COLO668 (cell line): ENCODE data around the gene LGI2.
"Not testable (repeated sequence)": the region's sequence is repeated elsewhere in the genome, so short reads cannot be mapped to it uniquely, and the experiment has no call there.

Experiments used
- DNase-seq: peaks from one replicate; lab custom pipeline; 2025; ENCODE audit not compliant: unreplicated experiment; lab: John Stamatoyannopoulos, UW

LGI2 gene

DNA sequence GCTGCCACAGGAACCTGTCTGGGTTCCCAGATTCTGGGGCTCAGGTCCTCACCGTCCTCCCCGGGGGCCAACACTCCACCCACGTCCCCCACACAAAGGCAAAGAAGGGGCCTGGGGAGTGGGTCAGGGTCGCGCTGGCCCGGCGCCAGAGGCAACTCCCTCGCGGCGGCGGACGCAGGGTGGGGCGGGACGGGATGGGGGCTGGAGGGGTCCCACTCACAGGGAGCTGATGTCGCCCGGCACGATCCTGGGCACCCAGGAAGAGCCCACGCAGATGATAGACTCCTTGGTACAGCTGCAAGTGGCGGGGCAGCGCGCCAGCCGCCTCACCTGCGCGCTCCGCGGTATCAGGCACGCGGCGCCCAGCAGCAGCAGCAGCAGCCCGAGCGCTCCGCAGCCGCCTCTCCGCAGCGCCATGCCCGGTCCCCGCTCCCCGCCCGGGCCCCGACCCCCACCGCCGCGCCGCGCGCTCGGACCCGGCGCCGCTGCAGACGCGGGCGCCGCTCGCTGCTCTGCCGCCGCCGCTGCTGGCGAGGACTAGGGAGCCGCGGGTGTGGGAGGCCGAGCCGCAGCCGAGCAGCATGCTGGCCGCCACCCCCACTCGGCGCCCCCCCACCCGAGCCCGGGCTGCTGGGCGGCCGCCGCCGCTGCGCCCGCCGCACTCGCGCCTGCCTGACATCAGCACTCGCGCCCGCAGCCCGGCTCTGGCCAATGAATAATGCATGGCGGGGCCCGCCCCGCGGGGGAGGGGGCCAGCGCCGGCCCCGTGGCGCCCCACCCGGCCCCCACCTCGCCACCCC lies at the start of gene LGI2:
Gene LGI2 (minus strand): TSS at position 670 of the 800 bp plus-strand sequence. CDS start 253 bp downstream, at position 417.
- peak; percentile 77 for DNase-seq

GRCh38 chr4:25078523-25078922 lies 47.8 kb upstream of the LGI2 start:
- DNase-seq = no peak

GRCh38 chr4:25076625-25077398 lies 46.1 kb upstream of the LGI2 start:
- no peak for DNase-seq

DNA sequence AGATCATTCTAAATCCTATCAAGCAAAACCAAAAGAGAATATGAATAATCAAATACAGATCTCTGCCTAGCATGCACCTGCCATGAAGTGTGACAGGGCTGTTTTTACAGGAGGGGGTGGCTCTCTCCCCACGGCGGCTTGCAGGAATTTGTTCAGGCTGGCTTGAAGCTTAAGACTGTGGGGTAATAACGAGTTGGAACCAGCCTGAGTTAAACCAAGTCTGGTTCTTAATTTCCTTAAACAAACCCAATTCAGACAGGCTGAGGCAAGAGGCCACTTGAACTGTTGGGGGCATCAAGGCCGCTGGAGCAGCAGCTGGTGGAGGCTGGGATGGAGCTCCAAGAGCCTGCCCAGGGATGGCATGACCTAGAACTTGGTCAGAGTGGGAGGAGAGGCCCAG lies 45.1 kb upstream of the LGI2 start:
- no peak for DNase-seq

DNA sequence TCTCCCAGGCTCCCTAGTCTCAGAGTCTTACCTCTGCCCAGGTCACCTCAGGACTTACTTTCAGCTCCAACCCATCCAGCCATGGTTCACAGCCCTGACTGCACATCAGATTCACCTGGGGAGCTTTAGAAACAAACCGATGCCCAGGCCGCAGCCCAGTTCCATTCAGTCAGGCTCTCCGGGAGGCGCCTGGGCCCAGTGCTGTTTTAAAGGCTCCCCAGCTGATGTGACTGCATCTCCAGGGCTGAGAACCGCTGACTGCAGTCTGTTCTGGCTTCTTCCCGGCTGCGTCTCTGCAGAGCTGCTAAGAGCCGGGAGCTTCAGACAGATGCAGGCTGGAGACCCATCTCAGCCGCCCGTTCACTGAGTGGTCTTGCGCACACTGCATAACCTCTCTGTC lies 44.4 kb upstream of the LGI2 start:
- no peak for DNase-seq

GRCh38 chr4:25070545-25070944 lies 39.8 kb upstream of the LGI2 start:
- no peak for DNase-seq

DNA sequence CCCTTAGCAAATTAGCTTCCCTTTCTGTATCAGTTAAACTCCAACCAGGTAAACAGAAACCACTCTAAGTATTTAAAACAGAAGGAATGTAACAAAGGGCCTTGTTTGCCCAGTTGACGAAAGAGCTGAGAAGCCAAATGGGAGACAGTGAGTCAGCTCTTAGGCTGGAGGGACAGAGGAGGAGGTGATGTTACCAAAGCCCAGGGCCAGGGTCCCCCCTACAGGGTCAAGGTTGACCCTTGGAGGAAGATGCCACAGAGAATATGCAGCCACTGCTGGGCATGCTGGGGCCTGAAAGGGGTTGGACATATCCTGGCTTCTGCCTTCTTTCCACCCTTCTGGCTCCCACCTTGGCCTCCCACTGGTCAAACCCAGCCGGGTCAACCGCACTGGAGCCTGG lies 38.3 kb upstream of the LGI2 start:
- peak; percentile 28 for DNase-seq

GRCh38 chr4:25068386-25068785 lies 37.6 kb upstream of the LGI2 start:
- DNase-seq = no peak

DNA sequence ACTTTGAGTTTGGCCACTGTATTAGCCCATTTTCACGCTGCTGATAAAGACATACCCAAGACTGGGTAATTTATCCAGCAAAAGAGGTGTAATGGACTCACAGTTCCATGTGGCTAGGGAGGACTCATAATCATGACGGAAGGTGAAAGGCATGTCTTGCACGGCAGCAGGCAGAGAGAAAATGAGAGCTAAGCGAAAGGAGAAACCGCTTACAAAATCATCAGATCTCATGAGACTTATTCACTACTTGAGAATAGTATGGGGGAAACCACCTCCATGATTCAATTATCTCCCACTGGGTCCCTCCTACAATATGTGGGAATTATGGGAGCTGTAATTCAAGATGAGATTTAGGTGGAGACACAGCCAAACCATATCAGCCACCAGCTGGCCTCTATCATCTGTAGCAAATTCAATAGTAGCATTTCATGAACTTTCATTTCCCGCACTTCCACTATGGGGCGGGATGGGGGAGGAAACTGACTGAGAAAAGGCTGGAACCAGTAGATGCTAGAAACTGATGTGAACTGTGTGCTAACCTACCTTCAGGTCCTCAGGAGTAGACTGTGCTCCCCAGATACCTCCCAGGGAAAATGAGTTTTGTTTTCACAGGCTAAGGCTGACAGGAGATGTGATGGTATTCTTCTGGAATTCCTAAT lies 35.3 kb upstream of the LGI2 start:
- no peak for DNase-seq

GRCh38 chr4:25065431-25065858 lies 34.7 kb upstream of the LGI2 start:
- DNase-seq = peak; percentile 64

- DNase-seq = not testable (repeated sequence)
Observed at GRCh38 chr4:25064447-25064846, 33.7 kb upstream of the LGI2 start.

- DNase-seq = no peak
Observed at GRCh38 chr4:25063116-25063515, 32.4 kb upstream of the LGI2 start.

DNA sequence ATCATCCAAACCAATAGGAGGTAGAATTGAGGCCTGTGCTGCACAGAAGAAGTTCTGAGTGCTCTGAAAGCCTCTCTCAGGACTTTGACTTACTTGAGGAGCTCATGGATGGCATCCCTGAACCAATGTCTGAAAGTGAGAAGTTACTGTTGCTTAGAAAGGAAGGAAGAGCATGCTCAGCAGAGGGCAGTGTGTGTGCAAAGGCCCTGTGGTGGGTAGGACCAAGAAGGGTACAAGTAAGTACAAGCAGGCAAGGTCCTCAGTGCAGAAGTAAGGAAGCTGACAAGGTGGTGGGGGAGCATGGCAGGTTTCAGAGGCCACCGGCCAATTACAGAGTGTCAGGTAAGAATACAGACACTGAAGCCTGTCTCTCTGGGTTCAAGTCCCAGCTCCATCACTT lies 31.4 kb upstream of the LGI2 start:
- no peak for DNase-seq

DNA sequence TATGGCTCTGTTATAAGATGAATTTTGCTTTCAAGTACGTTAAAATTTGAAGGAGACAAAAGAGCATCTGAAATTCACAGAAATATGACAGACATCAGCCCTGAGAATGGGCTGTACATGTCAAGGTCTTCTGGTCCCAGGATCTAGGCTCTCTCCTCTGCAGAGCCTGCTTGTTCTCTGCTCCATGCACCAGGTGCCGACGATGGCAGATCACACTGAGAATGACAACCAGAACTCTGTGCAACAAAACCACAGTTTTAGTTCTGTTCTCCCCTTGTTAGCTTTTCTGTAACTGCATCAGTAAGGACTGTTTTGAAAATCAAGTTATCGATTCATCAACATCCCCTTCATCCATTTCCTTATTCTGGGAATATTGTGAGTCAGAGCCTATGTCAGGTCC lies 30.9 kb upstream of the LGI2 start:
- no peak for DNase-seq

DNA sequence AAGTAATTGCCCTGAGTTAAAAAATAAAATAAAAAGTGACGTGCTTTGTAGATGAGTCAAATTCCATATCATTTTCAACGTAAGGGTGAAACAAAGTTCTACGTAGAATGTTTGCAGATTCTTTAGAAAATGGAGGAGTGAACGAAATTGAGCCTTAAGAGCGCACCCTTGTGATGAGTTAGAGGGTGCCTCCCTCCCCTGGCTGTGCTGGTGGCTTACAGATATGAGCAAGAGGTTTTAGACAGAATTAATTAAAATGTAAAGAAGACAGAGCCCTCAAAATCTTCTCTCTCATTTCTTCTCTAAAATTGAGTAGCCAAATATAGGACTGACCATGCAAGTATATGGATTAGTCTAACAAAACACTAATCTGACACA lies 30.2 kb upstream of the LGI2 start:
- no peak for DNase-seq

DNA sequence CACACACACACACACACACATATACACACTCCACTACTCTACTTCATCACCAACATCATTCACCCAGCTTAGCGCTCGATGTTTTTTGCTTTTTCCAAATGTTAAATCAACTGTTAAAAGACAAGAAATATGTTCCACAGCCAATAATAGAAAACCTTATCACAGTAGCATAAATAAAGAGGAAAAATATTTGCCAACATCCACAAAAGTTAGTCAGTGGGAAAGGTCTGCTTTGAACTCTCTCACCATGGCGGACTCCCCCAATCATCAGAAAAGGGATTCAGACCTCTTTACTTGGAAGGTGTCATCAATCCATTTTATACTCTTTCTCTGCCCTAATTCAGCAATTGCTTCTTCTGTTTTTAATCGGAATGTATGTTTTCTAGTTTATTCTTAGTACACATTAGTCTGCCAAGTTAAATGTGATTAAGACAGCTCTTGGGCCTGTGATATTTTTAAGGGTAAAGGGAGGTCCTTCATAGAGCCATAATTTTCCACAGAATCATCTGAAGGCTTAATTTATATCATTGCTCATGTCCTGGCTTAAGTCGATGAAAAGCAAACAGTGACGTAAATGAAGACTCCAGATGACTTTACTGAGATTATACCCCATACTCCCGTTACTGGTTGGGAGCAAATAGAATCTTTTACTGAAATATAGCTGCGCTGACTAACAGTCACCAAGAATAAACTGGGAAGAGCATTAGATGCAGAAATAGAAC lies 29.7 kb upstream of the LGI2 start:
- no peak for DNase-seq

GRCh38 chr4:25059791-25060190 lies 29.0 kb upstream of the LGI2 start:
- DNase-seq = no peak

DNA sequence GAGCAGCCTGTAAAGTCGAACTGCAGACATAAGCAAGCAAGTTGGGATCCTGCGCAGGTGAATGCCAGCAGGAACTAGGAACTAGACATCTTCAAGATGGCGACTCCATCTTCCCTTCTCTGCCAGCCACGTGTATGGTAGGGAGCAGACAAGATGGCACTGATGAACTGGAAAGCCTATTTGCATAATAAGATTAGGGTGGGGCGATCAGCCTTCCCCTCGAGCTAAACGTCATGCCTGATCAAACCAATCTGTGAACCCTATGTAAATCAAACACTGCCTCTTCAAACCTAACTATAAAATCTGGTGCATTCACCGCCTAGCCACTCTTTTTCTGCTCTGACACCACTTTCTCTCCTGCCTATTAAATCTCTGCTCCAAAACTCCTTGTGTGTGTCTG lies 28.1 kb upstream of the LGI2 start:
- DNase-seq = no peak

DNA sequence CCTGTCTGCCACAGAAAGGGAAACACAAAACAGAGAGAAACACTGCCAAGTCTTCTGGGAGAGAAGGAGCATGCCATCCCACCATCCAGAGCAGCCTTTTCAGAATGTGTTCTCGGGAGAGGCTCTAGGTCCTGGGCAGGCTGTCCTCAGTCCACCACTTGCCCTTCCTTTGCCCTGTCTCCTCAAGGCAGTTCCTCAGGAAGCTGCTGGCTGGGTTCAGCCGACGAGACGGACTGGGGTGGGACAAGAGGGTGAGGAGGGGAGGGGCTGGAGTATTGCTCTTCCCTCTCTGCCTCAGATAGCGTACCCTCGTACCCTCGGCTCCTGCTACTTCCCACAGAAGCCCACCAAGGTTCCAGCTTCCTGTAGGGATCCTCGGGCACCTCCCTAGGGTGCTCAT lies 26.6 kb upstream of the LGI2 start:
- no peak for DNase-seq

DNA sequence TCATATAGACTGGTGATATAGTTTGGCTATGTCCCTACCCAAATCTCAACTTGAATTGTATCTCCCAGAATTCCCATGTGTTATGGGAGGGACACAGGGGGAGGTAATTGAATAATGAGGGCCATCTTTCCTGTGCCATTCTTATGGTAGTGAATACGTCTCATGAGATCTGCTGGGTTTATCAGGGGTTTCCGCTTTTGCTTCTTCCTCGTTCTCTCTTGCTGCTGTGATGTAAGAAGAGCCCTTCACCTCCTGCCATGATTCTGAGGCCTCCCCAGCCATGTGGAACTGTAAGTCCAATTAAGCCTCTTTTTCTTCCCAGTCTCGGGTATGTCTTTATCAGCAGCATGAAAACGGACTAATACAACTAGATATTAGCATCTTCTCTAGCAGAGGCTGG lies 21.3 kb upstream of the LGI2 start:
- DNase-seq = not testable (repeated sequence)

DNA sequence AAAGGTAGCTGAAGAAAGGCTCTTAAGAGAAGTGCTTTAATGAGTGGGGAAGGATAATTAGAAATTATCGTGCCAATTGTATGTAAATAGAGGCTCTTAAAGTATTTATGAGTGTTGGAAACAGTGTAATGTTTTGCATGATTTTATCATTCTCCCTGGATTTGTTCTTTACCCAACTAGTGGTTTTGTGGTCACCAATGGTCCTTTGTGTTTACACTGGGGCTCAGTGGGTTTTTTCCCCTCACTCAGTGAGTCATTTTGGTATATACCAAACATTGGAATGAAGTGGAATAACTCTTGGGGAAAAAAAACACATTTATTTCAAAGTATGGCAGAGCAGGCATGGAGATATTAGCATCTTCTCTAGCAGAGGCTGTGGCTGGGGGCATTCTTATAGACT lies 20.8 kb upstream of the LGI2 start:
- DNase-seq = no peak
